Left ventricle myocardium inferior (tissue), 1 donor: Measurements from ENCODE around the gene ZNHIT3. TPM values are rescaled to one million over a fixed set of nuclear protein-coding genes. Genes with fewer than 3 reads are reported as not detected.

Experiments used
- DNase-seq: peaks from one replicate; pipeline ENCODE4 v3.0.0-alpha.2; 2020
- H3K27ac ChIP-seq: fragments of 200-600 bp; replicated peaks from 2 replicates; pipeline ENCODE4 v1.8.0; 2021
- H3K27me3 ChIP-seq: fragments of 200-600 bp; 2 replicates; pipeline ENCODE4 v1.8.0; 2021; ENCODE audit warnings: low read depth
- H3K36me3 ChIP-seq: fragments of 200-600 bp; 2 replicates; pipeline ENCODE4 v1.8.0; 2021
- H3K4me1 ChIP-seq: fragments of 200-600 bp; 2 replicates; pipeline ENCODE4 v1.8.0; 2021
- H3K4me3 ChIP-seq: fragments of 200-600 bp; 2 replicates; pipeline ENCODE4 v1.8.0; 2021; ENCODE audit warnings: mild to moderate bottlenecking, moderate library complexity
- H3K9me3 ChIP-seq: fragments of 200-600 bp; replicated peaks from 2 replicates; pipeline ENCODE4 v1.8.0; 2021
- CTCF ChIP-seq: fragments of 200-600 bp; IDR thresholded peaks from 2 replicates; pipeline ENCODE4 v1.8.0; 2021; ENCODE audit warnings: antibody characterized with exemption, mild to moderate bottlenecking, borderline replicate concordance
- intact Hi-C: fragments of 100-400 bp; cut with micrococcal nuclease; formaldehyde crosslinking; loops from one replicate; pipeline ENCODE4 v1.11.0; 2022
- total RNA-seq: library from RNA; stranded (reverse); fragmentation: NEBNext Ultra II Directional; extraction: Animal tissue kit (Norgen Biotek cat#: 25700); gene quantifications from one replicate; pipeline ENCODE4 v1.2.1, GENCODE V29; 2021
- donor health status: DM: no; HTN: yes; CAD: no; lungs with severe emphysema.

The ZNHIT3 gene
- total RNA-seq, 1 donor from 2014 or later: 22.9 TPM

- no peak for DNase-seq
- Histone ChIP-seq H3K36me3 (peaks cover 78% of the 10 kb centered on the region), H3K9me3 (no peaks in the 10 kb centered on the region), H3K27ac (no peak overlapping the region), H3K4me1 (peaks cover 18% of the 10 kb centered on the region), H3K4me3 (no peak overlapping the region), H3K27me3 (no peaks in the 10 kb centered on the region)
- TF ChIP-seq CTCF: no peak
- intact Hi-C loops: no loop called here
These were observed 11.7 kb downstream of the ZNHIT3 start for GRCh38 chr17:36498155-36498554.

DNA sequence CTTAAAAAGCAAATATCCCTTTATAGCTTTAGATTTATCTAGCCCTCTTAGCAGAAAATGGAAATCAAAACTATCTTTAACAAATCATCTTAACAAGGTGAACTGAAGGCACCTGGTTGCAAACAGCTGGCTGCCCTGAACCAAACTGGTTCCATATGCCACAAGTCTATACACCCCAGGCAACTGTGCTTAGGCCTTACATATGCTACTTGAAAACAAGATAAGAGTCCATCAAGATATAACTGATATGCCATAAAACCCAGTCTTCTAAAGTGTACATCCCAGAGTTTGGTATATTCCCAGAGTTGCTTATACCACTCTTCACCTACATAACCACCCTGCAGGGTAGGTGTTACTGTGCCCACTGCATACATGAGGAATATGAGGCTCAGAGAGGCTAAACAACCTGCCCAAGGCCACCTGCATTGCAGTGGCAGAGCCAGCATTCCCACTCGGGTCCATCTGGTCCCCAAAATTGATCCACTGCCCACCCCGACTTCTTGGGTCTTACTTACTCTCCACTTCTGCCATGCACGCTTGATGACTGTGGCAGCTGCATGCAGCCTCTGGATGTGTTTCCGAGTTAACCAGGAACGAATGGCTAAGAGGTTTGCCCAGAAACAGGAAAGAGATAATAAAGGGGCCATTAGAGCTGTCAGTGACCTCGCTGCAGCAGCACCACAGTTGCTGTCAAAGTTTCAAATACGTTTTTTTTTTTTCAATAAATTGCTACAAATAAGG is 12.2 kb downstream of the ZNHIT3 start:
- DNase-seq: no peak
- H3K27me3 ChIP-seq: no peaks in the 10 kb centered on the region
- no peak overlapping the region for H3K4me3 ChIP-seq
- H3K9me3 ChIP-seq: no peaks in the 10 kb centered on the region
- no peak for TF ChIP-seq CTCF
- peaks cover 23% of the 10 kb centered on the region for H3K4me1 ChIP-seq
- intact Hi-C loops: no loop called here
- peaks cover 78% of the 10 kb centered on the region for H3K36me3 ChIP-seq
- no peak overlapping the region for H3K27ac ChIP-seq

DNA sequence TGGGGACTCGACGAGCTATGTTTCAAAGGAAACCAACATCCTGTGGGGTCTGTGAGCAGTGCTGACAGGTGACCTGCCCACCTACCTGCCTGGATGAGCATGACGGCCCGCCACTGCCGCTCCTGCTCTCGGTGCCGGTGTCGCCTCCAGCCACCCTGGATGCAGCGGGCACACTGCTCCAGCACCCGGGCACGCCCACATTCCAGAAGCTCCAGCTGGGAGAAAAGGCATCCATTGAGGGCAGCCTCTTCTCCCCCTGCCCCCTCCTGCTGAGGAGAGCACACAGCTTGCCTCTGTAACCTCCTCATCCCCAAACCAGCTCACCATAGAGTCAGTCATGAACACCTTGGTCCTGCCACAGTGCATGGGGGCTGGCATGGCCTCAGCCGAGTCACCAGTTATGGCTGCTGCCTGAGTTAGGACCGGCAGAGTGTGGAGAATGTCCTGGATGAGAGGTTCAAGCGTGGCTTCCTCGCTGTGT is 14.3 kb downstream of the ZNHIT3 start:
- Histone ChIP-seq H3K27ac (no peak overlapping the region), H3K36me3 (peaks cover 78% of the 10 kb centered on the region), H3K27me3 (no peaks in the 10 kb centered on the region), H3K4me1 (peaks cover 36% of the 10 kb centered on the region), H3K9me3 (no peaks in the 10 kb centered on the region), H3K4me3 (no peak overlapping the region)
- TF ChIP-seq CTCF: no peak
- DNase-seq: no peak
- intact Hi-C loops: no loop called here

DNA sequence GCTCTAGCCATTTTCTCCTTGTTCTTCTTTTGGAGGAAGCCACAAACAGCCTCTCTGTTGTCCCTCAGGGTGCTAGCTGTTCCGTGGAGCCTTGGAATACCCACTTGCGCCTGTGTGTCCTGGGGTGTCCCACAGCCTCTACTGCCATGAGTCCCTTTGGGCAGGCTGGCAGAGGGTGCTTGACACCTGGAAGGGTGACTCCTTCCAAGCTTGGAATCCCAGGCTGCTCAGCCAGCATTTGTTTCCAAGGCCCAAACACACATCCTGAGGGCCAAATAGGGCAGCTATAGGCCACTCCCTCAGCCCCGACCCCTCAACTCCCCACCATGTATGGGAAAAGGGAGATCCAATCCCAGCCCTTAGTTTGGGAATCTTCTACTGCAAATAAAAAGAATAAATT is 14.9 kb downstream of the ZNHIT3 start:
- H3K4me3 ChIP-seq: no peak overlapping the region
- intact Hi-C loops: no loop called here
- no peaks in the 10 kb centered on the region for H3K9me3 ChIP-seq
- H3K4me1 ChIP-seq: peaks cover 36% of the 10 kb centered on the region
- H3K27me3 ChIP-seq: no peaks in the 10 kb centered on the region
- H3K36me3 ChIP-seq: peaks cover 77% of the 10 kb centered on the region
- no peak for DNase-seq
- TF ChIP-seq CTCF: no peak
- H3K27ac ChIP-seq: no peak overlapping the region

DNA sequence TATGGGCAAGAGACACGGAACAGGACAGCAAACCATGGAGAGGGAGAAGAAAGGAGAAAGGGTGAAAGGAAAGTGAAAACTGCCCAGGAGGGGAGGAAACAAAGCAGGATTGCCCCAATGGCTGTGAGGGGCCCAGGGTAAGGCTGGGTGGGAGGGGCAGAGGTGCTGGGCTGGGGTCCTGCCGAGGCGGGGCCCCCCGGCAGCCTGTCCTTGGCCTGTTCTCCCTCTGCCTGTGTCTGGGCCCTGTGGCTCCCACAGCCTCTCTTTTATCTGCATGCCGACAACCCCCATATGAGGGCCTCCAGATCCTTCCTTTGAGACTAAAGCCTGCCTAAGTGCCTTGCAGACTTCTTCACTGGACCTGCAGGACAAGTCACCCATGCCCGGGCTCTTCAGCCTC is 15.5 kb downstream of the ZNHIT3 start:
- no peaks in the 10 kb centered on the region for H3K27me3 ChIP-seq
- H3K4me1 ChIP-seq: peaks cover 36% of the 10 kb centered on the region
- intact Hi-C loops: no loop called here
- no peak for TF ChIP-seq CTCF
- H3K9me3 ChIP-seq: no peaks in the 10 kb centered on the region
- DNase-seq: no peak
- H3K4me3 ChIP-seq: no peak overlapping the region
- no peak overlapping the region for H3K27ac ChIP-seq
- peaks cover 77% of the 10 kb centered on the region for H3K36me3 ChIP-seq
